GM12864 (cell line): ENCODE measurements around the gene NFIB.

Experiments
- DNase-seq: peaks from one replicate; pipeline ENCODE4 v3.0.0-alpha.2; 2011; ENCODE audit warnings: low read depth
- H3K4me3 ChIP-seq: 2 replicates; pipeline ENCODE4 v1.5.1; 2011; ENCODE audit warnings: mild to moderate bottlenecking, low read depth, low read length, control low read depth
- TF ChIP-seq, protein P1 (sequence below): IDR thresholded peaks from 2 replicates; pipeline ENCODE4 v1.5.1; 2011; ENCODE audit warnings: low read depth, mild to moderate bottlenecking, moderate library complexity, low read length, control low read depth, inconsistent platforms; ENCODE audit errors: missing control alignments

Gene NFIB

DNA sequence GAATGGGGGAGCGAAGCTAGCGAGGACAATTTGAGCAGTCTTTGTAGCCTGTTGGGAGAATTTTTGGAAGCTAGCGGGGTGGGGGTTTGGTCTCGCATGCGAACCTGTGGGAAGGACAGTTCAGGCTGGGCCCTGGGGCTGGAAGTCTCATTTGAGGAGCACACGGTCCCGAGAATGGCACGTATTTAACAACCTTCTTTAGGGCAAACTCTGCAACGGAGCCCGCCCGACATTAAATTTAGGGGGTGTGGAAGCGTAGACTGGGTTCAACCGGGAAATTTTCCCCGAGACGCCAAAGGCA, 35.2 kb upstream of the NFIB start:
- no peak overlapping the region for H3K4me3 ChIP-seq
- TF ChIP-seq, protein P1, sequence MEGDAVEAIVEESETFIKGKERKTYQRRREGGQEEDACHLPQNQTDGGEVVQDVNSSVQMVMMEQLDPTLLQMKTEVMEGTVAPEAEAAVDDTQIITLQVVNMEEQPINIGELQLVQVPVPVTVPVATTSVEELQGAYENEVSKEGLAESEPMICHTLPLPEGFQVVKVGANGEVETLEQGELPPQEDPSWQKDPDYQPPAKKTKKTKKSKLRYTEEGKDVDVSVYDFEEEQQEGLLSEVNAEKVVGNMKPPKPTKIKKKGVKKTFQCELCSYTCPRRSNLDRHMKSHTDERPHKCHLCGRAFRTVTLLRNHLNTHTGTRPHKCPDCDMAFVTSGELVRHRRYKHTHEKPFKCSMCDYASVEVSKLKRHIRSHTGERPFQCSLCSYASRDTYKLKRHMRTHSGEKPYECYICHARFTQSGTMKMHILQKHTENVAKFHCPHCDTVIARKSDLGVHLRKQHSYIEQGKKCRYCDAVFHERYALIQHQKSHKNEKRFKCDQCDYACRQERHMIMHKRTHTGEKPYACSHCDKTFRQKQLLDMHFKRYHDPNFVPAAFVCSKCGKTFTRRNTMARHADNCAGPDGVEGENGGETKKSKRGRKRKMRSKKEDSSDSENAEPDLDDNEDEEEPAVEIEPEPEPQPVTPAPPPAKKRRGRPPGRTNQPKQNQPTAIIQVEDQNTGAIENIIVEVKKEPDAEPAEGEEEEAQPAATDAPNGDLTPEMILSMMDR, result no peak
- no peak for DNase-seq

DNA sequence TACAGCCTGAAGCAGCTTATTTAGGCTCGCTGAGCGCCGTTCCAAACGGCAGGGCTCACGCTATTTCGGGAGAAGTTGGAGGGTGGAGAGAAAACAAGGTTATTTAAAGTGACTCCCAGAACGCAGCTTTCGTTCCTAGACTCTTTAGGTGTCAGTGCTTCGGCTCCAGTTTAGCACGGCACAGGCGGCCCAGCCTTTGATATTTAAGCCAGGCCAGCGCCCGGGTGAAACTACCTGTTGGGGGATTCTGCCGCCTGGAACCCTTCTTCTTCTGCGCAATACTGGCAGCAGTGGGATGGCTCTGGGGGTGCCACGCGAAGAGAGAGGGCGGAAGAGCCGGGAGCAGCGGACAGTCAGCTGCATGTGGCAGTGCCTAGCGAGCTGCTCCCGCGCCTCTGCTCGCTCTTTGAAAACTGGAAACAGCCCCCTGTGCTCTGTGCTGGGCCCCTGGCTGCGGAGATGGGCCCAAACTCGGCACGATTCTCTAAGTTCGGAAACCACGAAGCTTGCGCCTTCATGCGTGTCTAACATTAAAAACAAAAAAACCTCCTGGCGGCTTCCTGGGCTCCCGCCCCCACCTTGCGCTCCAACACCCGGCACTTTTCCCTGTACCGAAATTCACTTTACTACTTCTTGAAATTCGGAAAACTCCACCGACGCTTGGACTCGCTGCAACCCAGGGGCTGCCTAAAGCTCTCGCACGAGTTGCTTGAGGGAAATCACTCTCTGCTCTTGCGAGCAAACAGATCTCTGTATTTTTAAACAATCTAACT, 34.6 kb upstream of the NFIB start:
- no peak overlapping the region for H3K4me3 ChIP-seq
- TF ChIP-seq, protein P1, result no peak
- DNase-seq, result no peak

DNA sequence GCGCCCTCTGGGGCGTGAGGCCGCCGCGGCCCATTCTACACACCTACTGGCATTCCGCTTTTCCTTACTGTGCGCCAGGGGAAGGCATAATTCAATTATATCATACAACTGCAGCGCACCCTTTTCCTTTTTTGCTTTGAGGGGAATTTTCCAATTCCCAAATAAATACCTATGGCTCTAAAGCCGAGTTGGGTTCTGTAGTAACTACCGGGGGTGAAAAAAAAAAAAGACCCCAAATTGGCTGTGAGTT, 34.1 kb upstream of the NFIB start:
- no peak for DNase-seq
- no peak overlapping the region for H3K4me3 ChIP-seq
- TF ChIP-seq, protein P1, result no peak

DNA sequence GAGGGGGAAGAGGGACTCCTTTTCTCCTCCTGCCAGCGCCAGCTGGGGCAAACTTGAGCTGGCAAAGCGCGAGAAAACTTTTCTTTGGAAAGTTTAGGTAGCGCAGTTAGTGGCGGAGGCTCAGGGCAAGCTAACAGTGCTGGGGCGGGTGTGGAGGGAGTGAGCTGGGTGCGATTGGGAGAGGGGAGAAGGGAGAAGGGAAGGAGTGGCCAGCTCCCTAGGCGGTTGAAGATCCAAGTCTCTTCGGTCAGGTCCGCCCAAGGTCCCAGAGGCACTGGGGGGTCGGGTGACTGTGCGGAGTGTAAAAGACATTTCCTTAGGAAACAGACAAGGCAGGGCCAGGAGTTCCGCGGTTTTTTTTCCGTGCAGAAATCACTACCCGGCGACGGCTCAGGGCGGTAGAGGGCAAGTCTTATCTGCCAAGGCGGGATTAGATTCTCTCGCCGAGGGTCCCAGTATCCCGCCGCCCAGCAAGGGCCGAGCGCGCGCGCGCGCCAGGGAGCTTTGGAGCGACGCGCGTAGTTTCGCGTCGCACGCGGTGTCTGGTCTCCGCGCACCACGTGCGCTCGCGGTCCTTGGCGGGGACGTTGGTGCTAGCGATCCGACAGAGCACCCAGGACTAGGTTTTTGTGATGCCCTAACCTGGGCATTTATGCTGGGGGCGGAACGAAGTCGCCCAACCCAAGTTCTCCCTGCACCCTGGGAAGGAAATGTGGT, 33.6 kb upstream of the NFIB start:
- no peak for DNase-seq
- TF ChIP-seq, protein P1, result no peak
- no peak overlapping the region for H3K4me3 ChIP-seq

DNA sequence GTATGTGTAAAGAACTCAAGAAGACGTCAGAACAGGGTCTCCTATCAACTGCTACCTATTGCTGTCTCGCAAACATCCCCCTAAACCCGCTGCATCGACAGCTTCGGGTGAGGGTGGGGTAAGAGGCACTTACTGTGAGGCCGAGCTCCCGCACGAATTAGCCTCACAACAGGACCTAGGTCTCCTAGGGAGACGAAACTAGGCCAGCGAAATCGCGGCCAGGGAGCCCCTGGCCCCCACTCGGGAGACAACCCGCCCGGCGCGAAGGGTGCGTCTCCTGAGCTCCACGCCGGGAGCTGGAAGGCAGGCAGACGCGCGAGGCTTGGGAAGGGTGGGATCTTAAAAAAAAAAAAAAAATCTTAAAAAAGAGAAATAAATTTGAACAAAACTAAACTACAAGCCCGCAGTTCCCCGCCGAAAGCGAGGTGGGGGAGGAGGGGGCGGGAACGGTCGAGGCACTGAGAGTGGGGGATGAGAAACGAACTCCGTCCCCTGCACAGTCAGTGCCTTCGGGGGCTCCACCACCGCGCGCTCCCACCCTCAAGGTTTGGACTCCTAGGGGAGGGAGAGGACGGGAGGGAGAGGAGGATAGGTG, 33.0 kb upstream of the NFIB start:
- no peak overlapping the region for H3K4me3 ChIP-seq
- no peak for DNase-seq
- TF ChIP-seq, protein P1, result no peak

DNA sequence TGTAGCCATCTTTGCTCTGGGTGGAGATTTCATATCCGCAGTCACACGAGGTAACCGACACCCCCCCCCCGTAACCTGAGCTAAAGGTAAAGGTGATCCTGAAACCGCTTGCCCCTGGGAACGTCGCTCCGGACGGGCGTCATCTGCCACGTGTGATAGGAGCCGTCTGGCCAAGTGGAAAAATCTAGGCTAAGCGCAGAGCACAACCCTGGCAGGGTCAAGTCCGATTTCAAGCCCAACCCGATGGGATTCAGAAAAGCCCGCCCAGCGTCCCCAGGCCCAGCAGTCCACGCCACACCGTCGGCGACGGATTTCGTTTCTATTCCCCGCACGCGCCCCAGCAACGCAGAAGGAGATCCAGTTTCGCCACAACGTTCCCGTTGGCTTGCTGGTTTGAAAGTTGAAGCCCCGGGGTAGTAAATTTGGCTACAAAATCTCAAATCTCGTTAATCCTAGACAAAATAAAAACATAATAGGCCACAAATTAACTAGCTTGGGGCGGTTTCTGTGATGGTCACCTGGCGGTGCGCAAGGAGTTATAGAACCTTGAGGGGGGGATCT, 32.4 kb upstream of the NFIB start:
- no peak for DNase-seq
- TF ChIP-seq, protein P1, result no peak
- no peak overlapping the region for H3K4me3 ChIP-seq
